Measurements from ENCODE around the gene CAPN1.

DNA sequence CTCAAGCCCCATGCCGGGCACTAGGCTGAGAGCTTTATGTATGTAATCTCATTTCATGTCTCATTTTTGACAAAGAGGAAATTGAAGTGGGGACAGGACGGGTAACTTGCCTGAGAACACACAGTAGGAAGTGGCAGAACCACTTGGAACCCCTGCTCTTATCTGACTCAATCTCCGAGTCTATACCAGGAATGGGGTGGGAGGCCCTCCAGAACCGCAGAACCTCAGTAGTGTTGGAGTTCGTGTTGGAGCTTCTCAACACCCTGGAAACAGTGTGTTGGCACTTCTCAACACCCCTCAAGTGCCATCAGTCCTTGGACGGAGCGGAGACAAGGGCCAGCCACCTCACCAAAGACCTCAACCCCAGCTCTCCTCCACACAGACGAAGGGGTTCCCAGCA, 41.3 kb downstream of the CAPN1 start:
- TF ChIP-seq, protein P1, sequence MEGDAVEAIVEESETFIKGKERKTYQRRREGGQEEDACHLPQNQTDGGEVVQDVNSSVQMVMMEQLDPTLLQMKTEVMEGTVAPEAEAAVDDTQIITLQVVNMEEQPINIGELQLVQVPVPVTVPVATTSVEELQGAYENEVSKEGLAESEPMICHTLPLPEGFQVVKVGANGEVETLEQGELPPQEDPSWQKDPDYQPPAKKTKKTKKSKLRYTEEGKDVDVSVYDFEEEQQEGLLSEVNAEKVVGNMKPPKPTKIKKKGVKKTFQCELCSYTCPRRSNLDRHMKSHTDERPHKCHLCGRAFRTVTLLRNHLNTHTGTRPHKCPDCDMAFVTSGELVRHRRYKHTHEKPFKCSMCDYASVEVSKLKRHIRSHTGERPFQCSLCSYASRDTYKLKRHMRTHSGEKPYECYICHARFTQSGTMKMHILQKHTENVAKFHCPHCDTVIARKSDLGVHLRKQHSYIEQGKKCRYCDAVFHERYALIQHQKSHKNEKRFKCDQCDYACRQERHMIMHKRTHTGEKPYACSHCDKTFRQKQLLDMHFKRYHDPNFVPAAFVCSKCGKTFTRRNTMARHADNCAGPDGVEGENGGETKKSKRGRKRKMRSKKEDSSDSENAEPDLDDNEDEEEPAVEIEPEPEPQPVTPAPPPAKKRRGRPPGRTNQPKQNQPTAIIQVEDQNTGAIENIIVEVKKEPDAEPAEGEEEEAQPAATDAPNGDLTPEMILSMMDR (IDR thresholded peaks at IDR 0.05; ENCODE audit: low read depth, low read length): no peak
- TF ChIP-seq POLR2A (IDR thresholded peaks at IDR 0.05; ENCODE audit: extremely low read depth, insufficient read length): no peak
